Small intestine (tissue), 7 donors: ENCODE results near the gene CFAP46. TPM values are rescaled to one million over a fixed set of nuclear protein-coding genes. Genes with fewer than 3 reads are reported as not detected.
"Not testable (repeated sequence)": the region's sequence is repeated elsewhere in the genome, so short reads cannot be mapped to it uniquely, and the experiment has no call there.

ENCODE experiments used
- DNase-seq, 2 donors: peaks; one replicate each; pipeline versions ENCODE4 v3.0.0 to v3.0.0-alpha.2; 2013
- FAIRE-seq: peaks from 2 replicates; lab custom pipeline; 2012; peaks lifted over from hg19 to GRCh38; lab: Jason Lieb, UNC
- H3K27ac ChIP-seq, 3 donors: one replicate each; pipeline ENCODE4 v1.5.1; 2013; ENCODE audit warnings: low read length in 2 of 3, mild to moderate bottlenecking in 2 of 3, control low read depth in 1 of 3, inconsistent platforms in 1 of 3, low read depth in 1 of 3, moderate library complexity in 1 of 3
- H3K27me3 ChIP-seq, 3 donors: one replicate each; pipeline ENCODE4 v1.6.1; 2013; ENCODE audit warnings: low read length in 3 of 3, inconsistent platforms in 1 of 3; ENCODE audit not compliant: control insufficient read depth in 3 of 3, insufficient read depth in 3 of 3
- H3K36me3 ChIP-seq, 3 donors: one replicate each; pipeline ENCODE4 v1.6.1; 2013; ENCODE audit warnings: low read length in 3 of 3, inconsistent platforms in 1 of 3, low read depth in 1 of 3, mild to moderate bottlenecking in 1 of 3, moderate library complexity in 1 of 3; ENCODE audit not compliant: control insufficient read depth in 3 of 3, insufficient read depth in 2 of 3
- H3K4me1 ChIP-seq, 3 donors: one replicate each; pipeline ENCODE4 v1.6.1; 2013; ENCODE audit warnings: low read length in 2 of 3, inconsistent platforms in 1 of 3, low read depth in 1 of 3, mild to moderate bottlenecking in 1 of 3, moderate library complexity in 1 of 3; ENCODE audit not compliant: control insufficient read depth in 3 of 3, insufficient read depth in 2 of 3
- H3K4me3 ChIP-seq, 3 donors: one replicate each; pipeline ENCODE4 v1.5.1; 2013; ENCODE audit warnings: low read length in 3 of 3, control low read depth in 1 of 3, inconsistent platforms in 1 of 3, low read depth in 1 of 3, mild to moderate bottlenecking in 1 of 3, moderate library complexity in 1 of 3
- H3K9me3 ChIP-seq, 2 donors: one replicate each; pipeline ENCODE4 v1.6.1; 2013; ENCODE audit warnings: low read depth in 1 of 2, low read length in 1 of 2; ENCODE audit not compliant: control insufficient read depth in 2 of 2, insufficient read depth in 1 of 2
- WGBS, 3 donors: extraction: QIAGEN DNeasy Blood & Tissue Kit; methylation state at CpG; one replicate each; pipeline ENCODE4 v1.1.7; 2013; 5-methylcytosine and 5-hydroxymethylcytosine counted together
- polyA plus RNA-seq, 4 donors: library from polyadenylated mRNA; stranded (reverse) in 3 of 4; unstranded in 1 of 4; fragments of 200-250 nt in 3 of 4; fragments of 120-200 nt in 1 of 4; gene quantifications; one replicate each; pipeline versions ENCODE4 v1.2.1 to v1.2.3, GENCODE V29; 2013
- donor health status: healthy with polysubstance abuse.
- donor health status: control.
- donor health status: control.
- donor health status: Bipolar disorder and iron deficiency.
- donor health status: healthy.

CFAP46 gene
- polyA plus RNA-seq, 4 donors, result 0.27 to 0.43 TPM; not detected in 2

GRCh38 chr10:132961420-132961786 is 19.0 kb upstream of the CFAP46 start:
- Histone ChIP-seq H3K4me1 (no peaks in the 10 kb centered on the region), H3K9me3 (no peaks in the 10 kb centered on the region), H3K27me3 (peaks cover 0 to 2% (median 0%) of the 10 kb centered on the region in 3 donors), H3K36me3 (no peaks in the 10 kb centered on the region), H3K27ac (no peak overlapping the region), H3K4me3 (no peak overlapping the region)
- WGBS, 3 donors, result 46 to 66% (median 54%) methylated on average over 7 to 8 of the region's 8 CpGs
- DNase-seq (no peak), FAIRE-seq (no peak)

DNA sequence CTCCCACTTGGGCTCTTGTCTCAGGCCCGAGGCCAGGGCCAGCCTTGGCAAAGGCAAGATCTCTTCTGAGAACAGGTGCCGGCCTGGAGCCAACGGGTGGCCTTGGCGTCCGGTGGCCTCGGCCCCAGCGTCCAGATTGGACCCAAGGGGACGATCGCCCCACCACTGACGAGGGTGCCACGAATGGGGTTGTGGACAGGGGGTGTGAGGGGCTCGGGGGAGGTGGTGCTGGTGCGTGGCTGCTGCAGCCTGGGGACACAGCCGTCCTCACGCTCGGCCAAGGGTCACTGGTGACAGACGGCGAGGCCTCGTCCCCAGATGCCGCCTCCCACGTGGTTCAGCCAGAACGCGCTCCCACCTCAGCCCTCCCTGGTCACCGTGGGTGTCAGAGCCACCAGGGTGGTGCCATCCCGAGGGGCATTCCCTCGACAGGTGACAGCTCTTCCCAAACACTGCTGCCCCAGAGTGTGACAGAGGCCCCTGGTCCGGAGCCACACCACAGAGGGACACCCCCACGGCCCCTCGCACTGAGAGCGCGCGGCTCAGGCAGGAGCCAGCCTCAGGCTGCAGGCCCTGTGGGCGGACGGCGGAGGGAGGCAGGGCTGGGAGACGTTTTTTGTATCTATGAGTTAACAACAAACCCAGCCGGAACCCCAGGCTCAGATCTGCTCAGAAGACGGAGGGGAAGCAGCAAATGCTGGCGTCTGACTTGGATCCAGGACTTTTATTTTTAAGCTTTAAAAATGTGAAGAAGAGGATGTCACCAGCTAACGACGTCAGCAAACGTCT is 18.5 kb upstream of the CFAP46 start:
- FAIRE-seq (no peak), DNase-seq (no peak)
- Histone ChIP-seq H3K27me3 (peaks cover 0 to 2% (median 0%) of the 10 kb centered on the region in 3 donors), H3K9me3 (no peaks in the 10 kb centered on the region), H3K27ac (no peak overlapping the region), H3K4me3 (no peak overlapping the region), H3K4me1 (no peaks in the 10 kb centered on the region), H3K36me3 (no peaks in the 10 kb centered on the region)
- 72 to 88% (median 79%) methylated on average over 41 to 42 of the region's 42 CpGs for WGBS, 3 donors

DNA sequence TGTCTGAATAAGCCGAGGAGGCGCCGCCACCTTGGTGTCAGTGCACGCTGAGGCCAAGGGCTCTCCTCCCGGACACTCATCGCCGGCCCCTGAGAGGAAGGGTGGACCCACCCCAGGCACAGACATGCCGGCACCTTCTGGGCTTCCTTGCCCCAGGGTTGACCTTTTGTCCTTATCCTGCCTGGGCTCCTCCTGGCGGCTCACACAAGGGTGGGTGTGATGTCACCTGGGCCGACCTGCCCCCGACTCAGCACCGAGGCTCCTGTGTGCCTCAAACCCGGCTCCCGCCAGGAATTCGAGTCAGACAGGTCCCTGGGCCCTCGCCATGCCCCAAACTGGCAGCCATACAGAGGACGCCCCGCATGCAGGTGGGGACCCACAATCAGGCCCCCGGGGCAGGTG is 17.7 kb upstream of the CFAP46 start:
- FAIRE-seq, result no peak
- Histone ChIP-seq H3K4me1 (no peaks in the 10 kb centered on the region), H3K36me3 (no peaks in the 10 kb centered on the region), H3K9me3 (no peaks in the 10 kb centered on the region), H3K27me3 (peaks cover 0 to 2% (median 0%) of the 10 kb centered on the region in 3 donors), H3K27ac (no peak overlapping the region), H3K4me3 (no peak overlapping the region)
- DNase-seq, result no peak
- 54 to 77% (median 57%) methylated on average over 18 to 19 of the region's 19 CpGs for WGBS, 3 donors

DNA sequence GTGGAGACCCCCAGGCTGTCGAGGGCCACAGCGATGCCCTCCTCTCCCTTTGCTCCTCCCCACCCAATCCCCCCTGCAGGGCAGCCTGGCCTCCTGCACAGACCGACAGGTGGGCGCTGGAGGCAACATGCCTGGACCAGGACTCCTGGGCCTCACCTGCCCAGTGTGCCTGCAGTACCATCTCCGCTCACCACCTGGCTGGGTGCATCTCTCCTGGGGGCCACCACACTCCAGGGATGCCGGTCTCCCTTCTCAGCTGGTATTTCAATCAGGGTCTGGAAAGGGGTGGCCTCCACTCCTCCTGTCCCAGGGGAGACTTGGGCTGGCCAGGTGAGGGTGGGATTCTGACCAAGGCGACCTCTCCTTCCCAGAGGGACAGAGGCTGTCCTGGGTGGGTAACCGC is 17.2 kb upstream of the CFAP46 start:
- DNase-seq (no peak), FAIRE-seq (no peak)
- Histone ChIP-seq H3K9me3 (no peaks in the 10 kb centered on the region), H3K36me3 (no peaks in the 10 kb centered on the region), H3K27ac (no peak overlapping the region), H3K4me1 (no peaks in the 10 kb centered on the region), H3K4me3 (no peak overlapping the region), H3K27me3 (peaks cover 0 to 2% (median 1%) of the 10 kb centered on the region in 3 donors)
- 88 to 92% (median 88%) methylated on average over 6 to 8 of the region's 8 CpGs for WGBS, 3 donors

DNA sequence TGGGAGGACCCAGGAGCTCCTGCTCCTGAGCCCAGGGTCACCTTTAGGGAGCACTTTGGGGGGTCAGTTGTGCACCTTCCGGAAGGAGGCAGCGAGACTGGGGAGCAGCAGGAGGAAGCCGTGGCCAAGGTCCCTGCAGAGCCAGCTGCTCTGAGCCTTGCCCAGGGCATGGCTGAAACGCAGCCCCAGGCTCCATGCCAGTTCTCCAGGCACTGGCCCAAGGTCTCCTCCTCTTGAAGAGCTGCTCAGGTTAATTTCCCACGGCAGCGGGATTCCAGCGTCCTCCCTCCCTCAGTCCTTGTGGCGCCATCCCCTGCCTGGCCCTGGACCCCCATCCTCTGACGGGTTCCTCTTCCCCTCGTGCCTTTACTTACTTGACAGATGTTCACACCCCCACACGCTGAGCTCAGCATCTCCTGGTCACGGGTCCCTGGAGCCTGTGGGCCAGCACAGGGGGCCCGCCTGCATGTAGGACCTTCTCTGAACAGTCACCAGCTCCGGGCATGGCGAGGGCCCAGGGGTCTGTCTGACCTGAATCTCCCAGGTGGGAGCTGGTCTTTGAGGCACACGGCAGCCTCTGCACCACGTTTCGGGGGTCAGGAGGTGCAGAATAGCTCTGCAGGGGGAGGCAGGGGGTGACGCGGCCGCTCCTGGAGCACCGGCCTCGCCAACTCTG is 16.7 kb upstream of the CFAP46 start:
- 56 to 79% (median 68%) methylated on average over 20 to 23 of the region's 23 CpGs for WGBS, 3 donors

DNA sequence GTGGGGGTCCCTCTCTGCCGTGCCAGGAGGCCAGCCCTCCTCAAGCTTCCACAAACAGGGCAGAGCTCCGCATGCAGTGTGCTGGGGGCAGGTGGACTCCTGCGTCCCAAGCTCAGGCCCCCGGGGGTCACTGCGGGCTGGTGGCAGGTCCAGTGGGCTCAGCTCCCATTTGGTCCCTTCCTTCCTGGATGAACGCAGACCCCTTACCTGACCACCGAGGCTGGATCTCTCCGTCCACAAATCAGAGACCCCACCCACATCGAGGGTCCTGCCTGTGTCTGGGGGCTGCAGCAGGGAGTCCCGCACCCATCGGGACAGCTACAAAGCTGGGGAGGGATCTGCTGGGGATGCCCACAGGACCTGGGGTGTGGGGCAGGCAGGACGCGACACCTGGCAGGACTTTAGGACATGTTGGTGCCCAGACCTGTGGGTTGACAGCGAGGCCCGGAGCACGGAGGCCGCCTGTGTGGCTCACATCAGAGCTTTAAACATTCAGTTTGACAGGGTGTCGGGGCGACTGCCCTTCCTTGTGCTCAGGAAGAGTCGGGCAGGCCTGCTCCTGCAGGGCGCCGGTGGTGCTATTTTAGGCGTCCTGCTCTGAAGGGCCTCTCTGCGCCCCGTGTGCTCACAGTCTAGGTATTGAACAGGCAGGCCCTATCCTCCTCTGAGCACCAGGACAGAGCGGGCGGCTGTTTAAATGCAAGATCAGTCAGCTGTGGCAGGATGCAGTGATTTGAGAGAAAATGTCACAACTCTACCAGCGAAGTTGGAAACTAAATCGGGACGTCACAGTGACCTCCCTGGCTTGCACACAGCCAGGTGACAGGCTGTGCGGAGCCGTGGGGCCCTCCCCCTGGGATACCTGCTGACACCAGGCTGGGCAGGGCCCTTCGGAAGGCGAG is 15.9 kb upstream of the CFAP46 start:
- no peaks in the 10 kb centered on the region for H3K36me3 ChIP-seq
- no peak for DNase-seq
- H3K27me3 ChIP-seq, result peaks cover 0 to 2% (median 2%) of the 10 kb centered on the region in 3 donors
- no peak overlapping the region for H3K27ac ChIP-seq
- no peaks in the 10 kb centered on the region for H3K9me3 ChIP-seq
- FAIRE-seq, result no peak
- 72 to 86% (median 77%) methylated on average over 31 to 34 of the region's 34 CpGs for WGBS, 3 donors
- no peak overlapping the region for H3K4me3 ChIP-seq
- no peaks in the 10 kb centered on the region for H3K4me1 ChIP-seq

More for the DNA sequence above, 16.7 kb upstream of the CFAP46 start:
- Histone ChIP-seq H3K4me3 (no peak overlapping the region), H3K36me3 (no peaks in the 10 kb centered on the region), H3K27ac (no peak overlapping the region), H3K4me1 (no peaks in the 10 kb centered on the region), H3K9me3 (no peaks in the 10 kb centered on the region), H3K27me3 (peaks cover 0 to 2% (median 2%) of the 10 kb centered on the region in 3 donors)
- FAIRE-seq (no peak), DNase-seq (no peak)

DNA sequence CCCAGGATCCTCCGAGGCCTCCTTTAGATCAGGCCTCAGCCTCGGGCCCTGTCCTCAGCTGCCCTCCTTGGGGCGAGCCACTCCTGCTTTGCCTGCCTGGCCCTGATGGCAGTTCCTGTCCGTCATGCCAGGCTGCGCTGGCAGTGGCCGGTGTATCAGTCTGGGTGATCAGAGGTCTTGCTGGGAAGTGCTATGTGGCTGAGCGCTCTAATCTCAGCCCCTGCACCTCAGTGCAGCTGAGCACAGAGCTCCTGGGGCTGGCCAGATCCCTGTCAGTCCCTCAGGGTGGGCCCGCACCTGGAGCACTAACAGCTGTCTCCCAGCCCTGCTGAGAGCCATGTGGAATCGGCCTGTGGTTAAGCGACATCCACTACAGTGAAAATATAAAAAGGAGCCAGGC is 14.8 kb upstream of the CFAP46 start:
- FAIRE-seq (no peak), DNase-seq (no peak)
- Histone ChIP-seq H3K27ac (no peak overlapping the region), H3K4me1 (no peaks in the 10 kb centered on the region), H3K27me3 (peaks cover 0 to 5% (median 2%) of the 10 kb centered on the region in 3 donors), H3K9me3 (no peaks in the 10 kb centered on the region), H3K4me3 (no peak overlapping the region), H3K36me3 (no peaks in the 10 kb centered on the region)
- 77 to 88% (median 88%) methylated on average over 10 of the region's 10 CpGs for WGBS, 3 donors

GRCh38 chr10:132956259-132956658 is 13.9 kb upstream of the CFAP46 start:
- not testable (repeated sequence) for H3K36me3 ChIP-seq, DNase-seq, FAIRE-seq, H3K4me3 ChIP-seq, H3K4me1 ChIP-seq, H3K9me3 ChIP-seq, H3K27me3 ChIP-seq, H3K27ac ChIP-seq
- WGBS, 3 donors, result 89 to 92% (median 89%) methylated on average over 3 of the region's 4 CpGs
